Measurements from ENCODE around the gene ELOVL7.

The ELOVL7 gene

DNA sequence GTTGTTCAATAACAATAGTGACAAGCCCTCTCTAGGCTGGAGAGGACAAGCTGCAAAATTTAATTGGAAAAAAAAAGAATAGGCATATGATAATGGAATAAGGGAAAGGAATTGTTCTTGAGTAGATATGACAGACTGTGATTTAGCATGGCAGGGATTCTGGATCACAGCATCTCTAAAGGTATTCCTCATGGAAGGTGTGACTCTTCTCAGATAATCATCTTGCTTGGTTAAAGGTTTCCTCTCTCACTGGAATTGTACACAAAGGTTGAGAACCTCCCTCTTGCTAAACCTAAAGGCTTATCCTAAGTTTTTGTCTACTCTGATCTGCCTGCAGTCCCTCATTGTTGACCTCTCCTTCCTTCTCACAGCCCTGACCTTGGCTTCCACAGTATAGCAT is 31.6 kb downstream of the ELOVL7 start:
- no peak overlapping the region for H3K4me3 ChIP-seq (ENCODE audit: low read depth, low read length)
- in situ Hi-C loops (cut with HindIII; ENCODE audit: low sequenced_read_pairs), result no loop called here
- TF ChIP-seq, protein P1, sequence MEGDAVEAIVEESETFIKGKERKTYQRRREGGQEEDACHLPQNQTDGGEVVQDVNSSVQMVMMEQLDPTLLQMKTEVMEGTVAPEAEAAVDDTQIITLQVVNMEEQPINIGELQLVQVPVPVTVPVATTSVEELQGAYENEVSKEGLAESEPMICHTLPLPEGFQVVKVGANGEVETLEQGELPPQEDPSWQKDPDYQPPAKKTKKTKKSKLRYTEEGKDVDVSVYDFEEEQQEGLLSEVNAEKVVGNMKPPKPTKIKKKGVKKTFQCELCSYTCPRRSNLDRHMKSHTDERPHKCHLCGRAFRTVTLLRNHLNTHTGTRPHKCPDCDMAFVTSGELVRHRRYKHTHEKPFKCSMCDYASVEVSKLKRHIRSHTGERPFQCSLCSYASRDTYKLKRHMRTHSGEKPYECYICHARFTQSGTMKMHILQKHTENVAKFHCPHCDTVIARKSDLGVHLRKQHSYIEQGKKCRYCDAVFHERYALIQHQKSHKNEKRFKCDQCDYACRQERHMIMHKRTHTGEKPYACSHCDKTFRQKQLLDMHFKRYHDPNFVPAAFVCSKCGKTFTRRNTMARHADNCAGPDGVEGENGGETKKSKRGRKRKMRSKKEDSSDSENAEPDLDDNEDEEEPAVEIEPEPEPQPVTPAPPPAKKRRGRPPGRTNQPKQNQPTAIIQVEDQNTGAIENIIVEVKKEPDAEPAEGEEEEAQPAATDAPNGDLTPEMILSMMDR (IDR thresholded peaks at IDR 0.05; ENCODE audit: low read depth, low read length), result no peak
- DNase-seq (ENCODE audit: low read depth, low spot score), result no peak

DNA sequence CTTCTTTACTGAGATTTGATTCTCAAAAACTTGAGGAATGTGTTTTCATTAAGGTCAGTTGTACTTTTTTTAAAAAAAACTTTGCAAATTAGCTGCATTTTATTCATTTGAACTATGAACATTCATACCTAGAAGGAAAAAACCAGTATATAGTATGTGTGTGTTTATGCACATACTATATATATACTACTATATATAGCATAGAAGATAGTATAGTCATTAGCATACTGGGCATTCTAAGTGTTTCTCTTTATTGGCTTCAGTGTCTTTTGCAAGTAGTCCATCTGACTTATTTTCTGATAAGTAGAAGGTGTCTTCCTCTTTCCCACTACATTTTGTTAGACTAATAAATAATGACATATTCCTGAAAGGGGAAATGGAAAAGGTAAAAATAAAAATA is 33.0 kb downstream of the ELOVL7 start:
- in situ Hi-C loops (cut with HindIII; ENCODE audit: low sequenced_read_pairs), result no loop called here
- H3K4me3 ChIP-seq (ENCODE audit: low read depth, low read length), result no peak overlapping the region
- no peak for DNase-seq (ENCODE audit: low read depth, low spot score)
- TF ChIP-seq, protein P1 (IDR thresholded peaks at IDR 0.05; ENCODE audit: low read depth, low read length), result no peak

DNA sequence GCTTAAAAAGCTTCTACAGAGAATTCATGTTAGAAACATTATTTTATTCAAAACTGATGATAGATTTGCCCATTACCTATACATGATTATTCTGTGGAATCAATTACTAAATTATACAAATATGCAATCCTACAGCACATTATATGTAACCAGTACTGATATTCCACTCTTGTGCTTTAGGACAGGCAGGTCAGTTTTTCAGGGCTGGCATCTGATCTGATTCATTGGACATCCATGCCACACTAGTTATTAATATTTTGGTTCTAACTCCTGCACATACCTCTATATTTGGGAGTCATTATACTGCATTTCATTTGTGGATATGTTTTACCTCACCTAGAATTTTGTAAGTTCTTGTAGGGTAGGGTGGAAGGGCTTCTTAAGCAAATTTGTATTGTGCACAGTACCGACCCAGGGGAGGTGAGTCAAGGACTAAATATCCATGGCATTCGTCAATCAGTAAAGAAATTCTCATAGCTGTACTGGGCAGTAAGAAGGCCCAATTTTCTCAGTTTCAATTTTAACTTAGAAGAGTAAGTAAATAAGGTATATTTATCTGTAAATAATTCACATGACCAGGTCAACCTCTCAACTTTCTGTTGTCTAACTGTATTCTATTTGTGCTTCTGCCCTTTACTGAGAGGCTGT is 33.5 kb downstream of the ELOVL7 start:
- TF ChIP-seq, protein P1 (IDR thresholded peaks at IDR 0.05; ENCODE audit: low read depth, low read length), result no peak
- H3K4me3 ChIP-seq (ENCODE audit: low read depth, low read length), result no peak overlapping the region
- in situ Hi-C loops (cut with HindIII; ENCODE audit: low sequenced_read_pairs), result no loop called here
- DNase-seq (ENCODE audit: low read depth, low spot score), result peak; percentile 2

DNA sequence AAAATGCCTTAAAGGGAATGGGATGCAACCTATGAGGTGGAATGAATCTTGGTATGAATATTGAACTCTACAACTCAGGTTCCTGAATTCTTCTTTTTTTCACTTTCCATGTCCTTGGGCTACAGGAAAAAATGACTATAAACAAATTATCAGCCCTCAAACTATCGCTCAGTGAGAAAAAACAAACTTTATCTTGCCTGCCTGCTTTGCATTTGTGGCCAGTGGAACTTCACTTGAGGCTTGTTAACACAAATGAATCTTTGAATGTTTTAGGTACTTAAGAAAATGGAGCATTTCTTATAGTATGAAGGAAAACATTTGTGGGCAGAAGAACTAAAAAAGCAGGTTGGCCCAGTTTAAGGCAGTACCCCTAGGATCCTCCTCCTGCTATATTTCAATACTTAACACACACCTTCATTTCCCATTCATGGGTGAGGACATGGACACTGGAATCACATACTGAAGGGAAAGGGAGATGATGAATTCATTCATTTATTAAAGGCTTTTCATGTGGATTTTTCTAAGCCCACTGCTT is 34.1 kb downstream of the ELOVL7 start:
- in situ Hi-C loops (cut with HindIII; ENCODE audit: low sequenced_read_pairs), result no loop called here
- DNase-seq (ENCODE audit: low read depth, low spot score), result no peak

DNA sequence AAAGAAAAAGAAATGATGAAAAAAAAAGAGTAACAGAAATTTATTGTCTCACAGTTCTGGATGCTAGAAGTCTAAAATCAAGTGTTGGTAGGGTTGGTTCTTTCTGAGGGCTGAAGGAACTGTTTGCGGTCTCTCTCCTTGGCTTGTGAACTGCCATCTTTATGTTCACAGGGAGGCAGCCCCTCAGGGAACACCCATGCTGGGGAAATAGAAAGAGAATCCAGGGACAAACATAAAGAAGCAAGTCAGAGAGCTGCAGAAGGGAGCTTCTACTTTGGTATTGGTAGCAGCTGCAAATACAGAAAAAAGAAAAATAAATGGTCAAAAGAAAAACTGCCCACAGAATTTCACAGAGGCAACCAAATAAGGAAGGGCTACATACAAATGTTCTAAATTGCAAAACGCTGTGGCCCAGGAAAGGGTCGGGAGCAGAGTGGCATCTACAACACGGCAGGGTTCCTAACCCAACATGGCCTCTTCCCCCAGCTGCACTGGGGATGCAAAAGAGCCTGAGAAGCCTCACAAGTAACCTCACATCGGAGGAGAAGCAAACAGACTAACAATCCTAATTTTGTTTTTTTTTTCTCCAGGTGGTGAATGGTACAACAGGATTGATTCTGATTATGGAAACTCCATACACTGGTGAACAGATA is 37.4 kb downstream of the ELOVL7 start:
- DNase-seq (ENCODE audit: low read depth, low spot score), result no peak
- no peak overlapping the region for H3K4me3 ChIP-seq (ENCODE audit: low read depth, low read length)
- TF ChIP-seq, protein P1 (IDR thresholded peaks at IDR 0.05; ENCODE audit: low read depth, low read length), result no peak
- in situ Hi-C loops (cut with HindIII; ENCODE audit: low sequenced_read_pairs), result no loop called here

More for the DNA sequence above, 34.1 kb downstream of the ELOVL7 start:
- TF ChIP-seq, protein P1 (IDR thresholded peaks at IDR 0.05; ENCODE audit: low read depth, low read length), result no peak
- H3K4me3 ChIP-seq (ENCODE audit: low read depth, low read length), result no peak overlapping the region

DNA sequence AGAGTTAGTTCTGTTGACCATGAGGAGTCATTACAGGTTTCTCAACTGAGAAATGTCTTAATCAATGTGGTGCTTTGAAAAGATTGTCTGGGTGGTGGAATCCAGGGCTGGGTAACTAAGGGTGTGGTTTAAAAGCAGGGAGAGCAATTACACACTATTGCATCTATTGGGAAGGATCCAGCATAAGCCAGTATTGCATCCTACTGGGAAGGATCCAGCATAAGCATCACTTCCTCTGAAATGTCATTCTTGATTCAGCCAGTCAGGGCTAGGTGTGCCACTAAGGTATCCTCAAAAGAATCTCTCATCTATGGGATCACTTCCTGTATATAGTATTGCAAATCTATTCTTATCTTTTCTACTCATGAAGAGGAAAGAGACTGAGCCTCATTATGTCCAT is 38.6 kb downstream of the ELOVL7 start:
- H3K4me3 ChIP-seq (ENCODE audit: low read depth, low read length), result no peak overlapping the region
- in situ Hi-C loops (cut with HindIII; ENCODE audit: low sequenced_read_pairs), result no loop called here
- TF ChIP-seq, protein P1 (IDR thresholded peaks at IDR 0.05; ENCODE audit: low read depth, low read length), result no peak
- DNase-seq (ENCODE audit: low read depth, low spot score), result no peak

Measured in astrocyte of the spinal cord (primary cell).